Stimulated activated CD4-positive, alpha-beta T cell treated with anti-CD3 and anti-CD28 coated beads, Interleukin-2, amount 100 ng/mL, for 4 hours (primary cell): Measurements from ENCODE around the gene SZT2.
"Not testable (repeated sequence)": the region's sequence is repeated elsewhere in the genome, so short reads cannot be mapped to it uniquely, and the experiment has no call there.

Source experiments
- DNase-seq: peaks from one replicate; pipeline ENCODE4 v3.0.0-alpha.2; 2020; ENCODE audit warnings: low read depth

The SZT2 gene

DNA sequence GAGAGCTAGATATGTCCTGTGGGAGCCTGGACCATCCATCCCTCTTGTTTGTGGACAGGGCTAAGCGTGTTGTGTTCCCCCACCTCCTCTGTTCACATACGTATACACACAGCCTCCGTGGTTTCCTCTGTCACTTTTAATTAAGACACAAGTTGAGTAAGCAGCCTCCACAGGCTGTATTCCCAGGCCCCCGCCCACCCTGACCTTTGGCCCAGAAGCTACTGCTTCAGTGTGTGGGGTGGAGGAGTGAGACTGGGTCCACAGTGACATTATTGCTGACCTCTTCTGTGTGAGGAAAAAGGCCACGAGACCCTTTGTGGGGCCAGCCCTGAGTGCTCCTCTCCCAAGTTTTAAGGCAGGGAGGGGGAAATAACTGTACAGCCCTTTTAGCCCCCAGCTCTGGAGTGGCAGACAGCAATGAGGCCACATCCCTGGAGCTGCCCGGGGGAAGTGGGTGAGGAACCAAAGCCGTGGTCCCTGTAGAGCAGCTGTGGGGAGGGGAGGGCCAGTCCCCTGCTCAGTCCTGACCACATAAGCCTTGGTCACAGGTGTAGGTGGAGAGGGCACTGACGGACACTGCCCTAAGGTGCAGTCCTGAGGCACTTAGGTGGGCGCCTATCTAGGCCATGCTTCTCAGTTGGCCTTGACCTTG, 26.3 kb upstream of the SZT2 start:
- DNase-seq, result no peak

- no peak for DNase-seq
Observed at GRCh38 chr1:43363935-43364525, 25.7 kb upstream of the SZT2 start.

DNA sequence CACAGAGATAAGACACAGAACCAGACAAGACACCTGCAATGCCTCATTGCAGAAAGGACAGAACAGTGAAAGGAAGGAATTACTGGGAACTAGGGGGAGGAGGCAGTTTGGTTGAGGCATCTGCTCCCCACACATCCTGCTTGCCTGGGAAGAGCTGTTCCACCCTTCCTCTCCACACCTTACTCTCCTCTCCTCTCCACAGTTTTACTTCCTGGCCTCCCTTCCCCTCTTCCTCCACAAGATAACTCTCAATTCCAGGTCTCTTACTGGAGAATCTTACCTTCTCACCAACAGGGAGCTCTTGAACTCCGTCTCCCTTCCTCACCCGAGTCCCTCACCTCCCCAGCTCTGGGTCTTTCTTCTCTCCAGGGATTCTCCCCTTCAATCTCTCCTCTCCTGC, 24.0 kb upstream of the SZT2 start:
- no peak for DNase-seq

DNA sequence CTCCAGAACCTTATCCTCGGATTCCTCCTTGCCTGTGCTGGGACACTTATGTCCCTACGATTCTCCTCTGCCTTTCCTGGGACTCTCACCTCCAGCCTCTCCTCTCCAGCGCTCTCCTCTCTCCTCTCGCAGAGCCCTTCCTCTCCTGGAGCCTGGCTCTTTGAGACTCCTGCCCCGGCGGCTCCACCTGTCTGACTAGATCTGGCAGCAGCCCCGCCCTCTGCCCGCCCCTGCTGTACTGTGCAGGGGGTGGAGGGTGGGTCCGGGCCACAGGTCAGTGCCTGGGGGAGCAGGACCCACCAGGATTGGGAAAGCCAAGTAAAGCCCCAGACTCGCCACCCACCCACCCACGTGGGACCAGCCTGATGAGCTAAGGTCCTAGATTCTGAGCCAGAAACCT, 23.5 kb upstream of the SZT2 start:
- no peak for DNase-seq

- no peak for DNase-seq
Observed at GRCh38 chr1:43366601-43367025, 23.1 kb upstream of the SZT2 start.

DNA sequence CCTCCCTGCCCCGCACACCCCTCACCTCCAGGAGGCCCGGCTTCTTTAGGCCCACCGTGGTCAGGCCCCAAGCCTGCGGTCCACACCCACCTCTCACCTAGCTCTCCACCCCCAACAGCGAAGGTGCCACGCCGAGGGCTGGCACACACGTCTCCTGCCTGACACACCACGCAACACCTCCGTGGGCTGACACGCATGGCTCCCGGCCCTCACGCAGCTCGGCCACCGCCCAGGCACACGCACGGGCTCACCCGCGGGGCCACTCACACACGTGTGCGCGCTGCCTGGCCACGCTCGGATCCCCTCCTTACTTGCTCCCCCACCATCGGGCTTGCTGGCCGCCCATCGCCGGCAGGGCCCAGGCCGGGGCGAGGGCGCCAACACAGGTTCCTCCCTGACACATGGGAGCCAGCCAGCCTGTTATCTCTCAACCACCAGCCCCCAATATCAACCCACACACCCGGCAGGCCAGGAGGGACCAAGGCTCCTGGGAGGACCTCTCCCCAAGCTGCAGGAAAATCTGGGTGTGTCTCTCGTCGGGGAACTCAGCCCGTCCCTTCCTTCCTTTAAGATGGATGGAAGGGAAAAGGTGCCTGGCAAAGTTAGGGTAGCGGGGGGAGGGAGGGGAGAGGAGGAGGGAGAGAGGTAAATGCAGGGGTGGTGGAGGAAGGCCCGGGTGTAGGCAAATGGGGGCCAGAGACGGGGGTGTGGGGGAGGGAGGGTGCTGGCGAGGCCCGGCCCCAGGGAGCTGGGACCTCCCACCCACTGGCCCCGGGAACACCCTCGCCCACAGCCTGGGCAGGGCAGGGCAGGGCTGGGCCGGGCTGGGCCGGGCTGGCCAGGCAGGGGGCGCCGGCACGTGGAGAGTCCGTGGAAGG, 22.4 kb upstream of the SZT2 start:
- DNase-seq, result peak; percentile 18

- DNase-seq, result peak; percentile 69
Observed at GRCh38 chr1:43367904-43368645, 21.6 kb upstream of the SZT2 start, which contains the start of gene ELOVL1. Gene ELOVL1 (minus strand): TSS chr1:43368011. CDS start chr1:43365609, 2,402 bp downstream.

GRCh38 chr1:43368646-43369020, 21.1 kb upstream of the SZT2 start:
- no peak for DNase-seq

DNA sequence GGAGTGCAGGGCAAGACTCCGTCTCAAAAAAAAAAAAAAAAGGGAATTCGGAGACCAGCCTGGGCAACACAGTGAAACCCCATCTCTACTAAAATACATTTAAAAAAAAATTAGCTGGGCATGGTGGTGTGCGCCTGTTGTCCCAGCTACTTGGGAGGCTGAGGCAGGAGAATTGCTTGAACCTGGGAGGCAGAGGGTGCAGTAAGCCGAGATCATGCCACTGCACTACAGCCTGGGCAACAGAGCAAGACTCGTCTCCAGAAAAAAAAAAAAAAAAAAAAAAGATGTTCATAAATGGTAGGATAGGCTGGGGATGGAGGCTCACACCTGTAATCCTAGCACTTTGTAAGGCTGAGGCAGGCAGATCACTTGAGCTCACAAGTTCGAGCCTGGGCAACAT, 19.9 kb upstream of the SZT2 start:
- not testable (repeated sequence) for DNase-seq

DNA sequence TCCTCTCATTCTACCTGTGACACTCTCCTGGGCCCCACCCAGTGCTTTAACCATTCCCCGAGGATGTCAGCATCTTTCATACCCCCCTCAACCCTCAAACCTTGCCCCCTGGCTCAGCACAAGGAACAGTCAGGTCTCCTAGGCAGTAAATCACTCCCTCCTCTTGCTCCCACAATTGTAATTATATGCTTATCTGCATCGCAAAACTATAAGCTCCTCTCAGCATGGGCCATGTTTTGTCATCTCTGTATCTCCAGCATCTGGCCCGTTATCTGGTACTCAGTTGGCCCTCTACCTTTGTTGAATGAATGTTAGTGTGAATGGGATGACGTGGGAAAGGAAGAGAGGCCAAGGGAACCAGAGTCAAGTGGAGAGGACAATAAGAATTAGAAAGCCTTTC, 19.1 kb upstream of the SZT2 start:
- DNase-seq, result no peak

DNA sequence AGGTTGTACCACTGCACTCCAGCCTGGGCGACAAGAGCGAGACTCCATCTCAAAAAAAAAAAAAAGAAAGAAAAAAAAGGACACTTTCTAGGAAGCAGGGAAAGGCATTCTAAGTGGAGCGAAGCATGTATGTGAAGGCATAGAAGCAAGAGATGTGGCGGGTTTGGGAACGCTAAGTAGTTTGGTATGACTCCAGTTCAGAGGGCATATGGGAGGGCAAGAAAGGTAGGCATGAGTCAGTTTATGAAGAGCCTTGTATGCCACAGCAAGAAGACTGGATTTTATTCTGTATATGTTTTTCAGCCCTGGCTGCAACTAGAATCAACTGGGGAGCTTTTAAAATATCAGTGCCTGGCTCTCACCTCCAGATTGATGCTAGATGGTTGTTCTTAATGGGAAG, 17.5 kb upstream of the SZT2 start:
- no peak for DNase-seq

GRCh38 chr1:43373066-43373940, 16.4 kb upstream of the SZT2 start:
- DNase-seq, result no peak

GRCh38 chr1:43376723-43377235, 12.9 kb upstream of the SZT2 start:
- DNase-seq, result no peak

- DNase-seq, result no peak
Observed at GRCh38 chr1:43377831-43378230, 11.9 kb upstream of the SZT2 start.

GRCh38 chr1:43379476-43379875, 10.2 kb upstream of the SZT2 start:
- DNase-seq, result no peak

- no peak for DNase-seq
Observed at GRCh38 chr1:43381612-43382011, 8.1 kb upstream of the SZT2 start.

DNA sequence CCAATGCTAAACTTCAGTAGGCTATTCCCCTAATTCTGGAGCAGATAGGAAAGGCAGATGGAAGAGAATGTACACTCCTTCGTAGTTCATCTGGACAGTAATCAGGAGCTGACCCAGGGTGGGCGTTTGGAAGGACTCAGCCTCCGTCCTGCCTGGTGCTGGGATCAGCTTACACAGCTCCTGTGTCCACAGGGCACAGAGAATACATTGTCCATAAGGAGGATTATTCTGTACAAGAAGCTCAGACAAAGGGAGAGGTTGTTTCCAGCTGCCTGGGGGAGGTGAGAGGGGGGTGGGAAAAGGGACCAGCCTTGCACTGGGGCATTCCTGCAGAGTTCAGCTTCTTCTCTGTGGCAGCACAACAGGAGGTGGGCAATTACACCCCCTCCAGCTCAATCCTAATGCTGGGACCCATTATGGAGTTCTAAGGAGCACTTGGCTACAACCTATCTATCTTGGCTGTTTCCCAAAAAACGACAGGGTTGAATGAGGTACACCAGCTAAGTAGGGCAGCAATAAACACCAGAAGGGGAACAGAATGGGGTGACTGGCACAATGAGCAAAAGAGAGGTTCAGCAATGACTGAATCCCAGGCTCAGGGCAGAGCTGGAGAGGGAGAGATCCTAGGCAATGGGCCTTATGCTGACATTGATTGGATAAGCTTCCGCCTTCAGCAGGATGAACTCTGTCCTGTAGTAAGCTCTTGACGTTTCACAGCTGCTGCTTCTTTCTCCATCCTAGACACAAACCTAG, 7.5 kb upstream of the SZT2 start:
- DNase-seq, result no peak

- DNase-seq, result no peak
Observed at GRCh38 chr1:43383449-43383848, 6.2 kb upstream of the SZT2 start.

GRCh38 chr1:43386676-43387075, 3.0 kb upstream of the SZT2 start:
- DNase-seq, result no peak

DNA sequence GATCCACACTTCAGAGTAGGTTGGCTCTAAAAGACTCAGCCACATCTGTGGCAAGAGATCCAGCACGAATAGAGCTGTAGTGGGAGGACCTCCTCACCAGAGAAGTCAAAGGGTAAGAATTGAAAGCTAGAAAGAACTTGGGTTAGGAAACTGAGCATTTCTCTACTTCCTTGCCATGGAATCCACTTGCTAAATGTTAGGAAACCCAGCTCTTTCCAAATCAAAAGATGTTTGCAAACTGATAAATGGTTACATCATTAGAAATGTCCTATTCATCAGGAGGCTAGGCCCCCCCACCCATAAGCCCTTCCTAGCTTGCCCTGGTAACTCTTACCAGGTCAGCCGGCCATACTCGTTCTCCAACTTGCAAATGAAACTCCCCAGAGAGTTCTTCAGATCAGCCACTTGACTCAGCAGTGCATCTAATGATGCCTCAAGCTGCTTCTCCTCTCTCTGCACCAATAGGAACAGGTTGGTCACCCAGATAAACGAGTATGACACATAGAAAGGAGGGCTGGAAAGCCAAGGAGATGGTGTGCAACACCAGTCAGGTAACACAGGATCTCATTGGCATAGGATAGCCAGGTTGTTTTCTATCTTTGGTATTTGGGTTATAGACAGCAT, 1.6 kb upstream of the SZT2 start:
- no peak for DNase-seq
